Upper lobe of right lung (tissue), 1 donor: ENCODE measurements around the gene STPG4. TPM values are rescaled to one million over a fixed set of nuclear protein-coding genes. Genes with fewer than 3 reads are reported as not detected.
A peak's percentile ranks its signal among the peaks of the same experiment; 100 is the strongest.
"Not testable (repeated sequence)": the region's sequence is repeated elsewhere in the genome, so short reads cannot be mapped to it uniquely, and the experiment has no call there.

Experiments
- ATAC-seq: fragments of 200-7000 bp; cut with Tn5 transposase; one replicate; pipeline ENCODE4 v1.9.1; 2020; ENCODE audit warnings: mild to moderate bottlenecking, moderate library complexity
- DNase-seq: peaks from one replicate; pipeline ENCODE4 v3.0.0-alpha.2; 2020
- H3K27ac ChIP-seq: fragments of 200-600 bp; one replicate; pipeline ENCODE4 v1.8.0; 2022
- H3K27me3 ChIP-seq: fragments of 200-600 bp; one replicate; pipeline ENCODE4 v1.8.0; 2022; ENCODE audit warnings: mild to moderate bottlenecking
- H3K36me3 ChIP-seq: fragments of 200-600 bp; one replicate; pipeline ENCODE4 v1.8.0; 2022
- H3K4me1 ChIP-seq: fragments of 200-600 bp; one replicate; pipeline ENCODE4 v1.8.0; 2022
- H3K4me3 ChIP-seq: fragments of 200-600 bp; one replicate; pipeline ENCODE4 v1.8.0; 2022; ENCODE audit warnings: mild to moderate bottlenecking
- H3K9me3 ChIP-seq: fragments of 200-600 bp; one replicate; pipeline ENCODE4 v1.8.0; 2022
- CTCF ChIP-seq: fragments of 200-600 bp; IDR thresholded peaks from one replicate; pipeline ENCODE4 v1.8.0; 2022; ENCODE audit warnings: antibody characterized with exemption
- intact Hi-C: fragments of 100-400 bp; cut with DNase I; formaldehyde crosslinking; loops from one replicate; pipeline ENCODE4 v1.11.0; 2022
- total RNA-seq: library from RNA; stranded (reverse); fragmentation: NEBNext Ultra II Directional; extraction: Animal tissue kit (Norgen Biotek cat#: 25700); gene quantifications from one replicate; pipeline ENCODE4 v1.2.1, GENCODE V29; 2021
- donor health status: DM: no; HTN: yes; CAD: no; lungs with severe emphysema.

STPG4 gene
- total RNA-seq, 1 donor from 2014 or later = not detected

- ATAC-seq (no peak), DNase-seq (no peak)
- TF ChIP-seq CTCF = no peak
- Histone ChIP-seq H3K4me3 (peak overlapping the region; percentile 68), H3K9me3 (no peaks in the 10 kb centered on the region), H3K36me3 (peaks cover 26% of the 10 kb centered on the region), H3K27ac (no peak overlapping the region), H3K4me1 (peaks cover 64% of the 10 kb centered on the region), H3K27me3 (no peaks in the 10 kb centered on the region)
- intact Hi-C loops = no loop called here
Observed at GRCh38 chr2:47172922-47173695, 18.0 kb upstream of the STPG4 start.

GRCh38 chr2:47172156-47172921 is 17.2 kb upstream of the STPG4 start:
- Histone ChIP-seq H3K27me3 (no peaks in the 10 kb centered on the region), H3K9me3 (no peaks in the 10 kb centered on the region), H3K36me3 (peaks cover 31% of the 10 kb centered on the region), H3K4me1 (peaks cover 60% of the 10 kb centered on the region), H3K4me3 (no peak overlapping the region), H3K27ac (no peak overlapping the region)
- DNase-seq (no peak), ATAC-seq (no peak)
- no peak for TF ChIP-seq CTCF
- intact Hi-C loops = no loop called here

GRCh38 chr2:47169784-47170183 is 14.7 kb upstream of the STPG4 start:
- H3K4me3 ChIP-seq = no peak overlapping the region
- intact Hi-C loops = no loop called here
- DNase-seq = no peak
- H3K4me1 ChIP-seq = peaks cover 72% of the 10 kb centered on the region
- H3K27ac ChIP-seq = peak overlapping the region; percentile 12
- TF ChIP-seq CTCF = no peak
- no peaks in the 10 kb centered on the region for H3K9me3 ChIP-seq
- H3K36me3 ChIP-seq = peaks cover 51% of the 10 kb centered on the region
- no peaks in the 10 kb centered on the region for H3K27me3 ChIP-seq
- no peak for ATAC-seq

- not testable (repeated sequence) for ATAC-seq
Observed at GRCh38 chr2:47168895-47169294, 13.8 kb upstream of the STPG4 start.

GRCh38 chr2:47167149-47167548 is 12.0 kb upstream of the STPG4 start:
- ATAC-seq (no peak), DNase-seq (no peak)
- intact Hi-C loops = no loop called here
- TF ChIP-seq CTCF = no peak
- Histone ChIP-seq H3K4me3 (no peak overlapping the region), H3K4me1 (peaks cover 52% of the 10 kb centered on the region), H3K27me3 (no peaks in the 10 kb centered on the region), H3K27ac (no peak overlapping the region), H3K36me3 (peaks cover 65% of the 10 kb centered on the region), H3K9me3 (no peaks in the 10 kb centered on the region)

More at GRCh38 chr2:47168895-47169294, 13.8 kb upstream of the STPG4 start:
- H3K4me3 ChIP-seq, DNase-seq, H3K9me3 ChIP-seq, intact Hi-C loops, H3K27me3 ChIP-seq, H3K27ac ChIP-seq: not testable (repeated sequence)
- Histone ChIP-seq H3K4me1 (peaks cover 67% of the 10 kb centered on the region), H3K36me3 (peaks cover 51% of the 10 kb centered on the region)

- intact Hi-C loops = no loop called here
- Histone ChIP-seq H3K9me3 (no peaks in the 10 kb centered on the region), H3K27ac (no peak overlapping the region), H3K36me3 (peaks cover 79% of the 10 kb centered on the region), H3K4me3 (no peak overlapping the region), H3K27me3 (no peaks in the 10 kb centered on the region), H3K4me1 (peaks cover 31% of the 10 kb centered on the region)
- TF ChIP-seq CTCF = no peak
- DNase-seq (no peak), ATAC-seq (no peak)
Observed at GRCh38 chr2:47165001-47165555, 10.0 kb upstream of the STPG4 start.
